HepG2 (cell line): Measurements from ENCODE around the gene AFF2.

ENCODE experiments used
- CREM ChIP-seq, 2 experiments: sonication (generic) in 1 of 2; formaldehyde crosslinking in 1 of 2; IDR thresholded peaks; 2 replicates each; pipeline versions ENCODE4 v1.4.0 to v1.6.1; 2016 to 2020; ENCODE audit warnings: antibody characterized with exemption in 1 of 2, mild to moderate bottlenecking in 1 of 2, missing genetic modification reagents in 1 of 2
- CTCF ChIP-seq: sonication (generic); formaldehyde crosslinking; IDR thresholded peaks from 2 replicates; pipeline ENCODE4 v1.5.0; 2020; ENCODE audit warnings: mild to moderate bottlenecking, missing genetic modification reagents, moderate library complexity
- KLF12 ChIP-seq: sonication (generic); formaldehyde crosslinking; IDR thresholded peaks from 2 replicates; pipeline ENCODE4 v1.4.0; 2020; ENCODE audit warnings: missing genetic modification reagents, borderline replicate concordance
- POLR2A ChIP-seq, 2 experiments: IDR thresholded peaks; 2 replicates each; pipeline ENCODE4 v1.6.1; 2011; ENCODE audit warnings: low read depth in 2 of 2, low read length in 2 of 2, mild to moderate bottlenecking in 1 of 2, moderate library complexity in 1 of 2; ENCODE audit not compliant: insufficient read depth in 1 of 2
- SIN3B ChIP-seq: fragments of 150-350 bp; IDR thresholded peaks from 2 replicates; pipeline ENCODE4 v1.6.1; 2014; ENCODE audit warnings: low read length
- SKIL ChIP-seq: sonication (generic); formaldehyde crosslinking; IDR thresholded peaks from 2 replicates; pipeline ENCODE4 v1.8.0; 2022; ENCODE audit warnings: missing genetic modification reagents, mild to moderate bottlenecking, moderate library complexity, borderline replicate concordance
- SOX6 ChIP-seq, 2 experiments: fragments of 450-650 bp in 1 of 2; sonication (generic) in 1 of 2; formaldehyde crosslinking in 1 of 2; IDR thresholded peaks; 2 replicates each; pipeline versions ENCODE4 v1.4.0 to v1.6.1; 2017 to 2020; ENCODE audit warnings: antibody characterized with exemption in 1 of 2, mild to moderate bottlenecking in 1 of 2, missing genetic modification reagents in 1 of 2

- TF ChIP-seq SOX6 (IDR thresholded peaks at IDR 0.05) (no peak), SOX6 (CRISPR knock-in tag; IDR thresholded peaks at IDR 0.05) (no peak), POLR2A (IDR thresholded peaks at IDR 0.05; ENCODE audit: insufficient read depth in 1 of 2, low read depth in 2 of 2, low read length in 2 of 2) (no peak), CTCF (no peak), SIN3B (no peak), SKIL (no peak), CREM (IDR thresholded peaks at IDR 0.05) (no peak), CREM (CRISPR knock-in tag; IDR thresholded peaks at IDR 0.05) (no peak), KLF12 (CRISPR knock-in tag) (no peak)
Measured at GRCh38 chrX:148492057-148492456, 8.4 kb upstream of the AFF2 start.
